HG02870 (cell line): ENCODE data around the gene PRR23E.

Experiments used
- ATAC-seq: cut with Tn5 transposase; IDR thresholded peaks from one replicate; pipeline ENCODE4 v1.9.1; 2021; ENCODE audit warnings: mild to moderate bottlenecking, moderate library complexity; ENCODE audit not compliant: unreplicated experiment

The PRR23E gene, protein sequence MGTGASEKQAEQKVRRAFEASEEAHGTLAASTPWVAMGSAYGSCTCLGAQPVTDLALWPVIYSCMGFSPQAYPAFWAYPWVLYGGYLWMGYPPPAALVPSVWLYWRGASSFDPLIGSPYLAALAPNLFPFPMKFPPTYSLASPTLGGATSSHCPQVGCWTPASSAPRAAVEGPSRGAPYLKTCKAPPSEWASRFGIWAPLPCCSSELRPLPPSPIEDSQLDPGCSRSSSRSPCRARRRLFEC

DNA sequence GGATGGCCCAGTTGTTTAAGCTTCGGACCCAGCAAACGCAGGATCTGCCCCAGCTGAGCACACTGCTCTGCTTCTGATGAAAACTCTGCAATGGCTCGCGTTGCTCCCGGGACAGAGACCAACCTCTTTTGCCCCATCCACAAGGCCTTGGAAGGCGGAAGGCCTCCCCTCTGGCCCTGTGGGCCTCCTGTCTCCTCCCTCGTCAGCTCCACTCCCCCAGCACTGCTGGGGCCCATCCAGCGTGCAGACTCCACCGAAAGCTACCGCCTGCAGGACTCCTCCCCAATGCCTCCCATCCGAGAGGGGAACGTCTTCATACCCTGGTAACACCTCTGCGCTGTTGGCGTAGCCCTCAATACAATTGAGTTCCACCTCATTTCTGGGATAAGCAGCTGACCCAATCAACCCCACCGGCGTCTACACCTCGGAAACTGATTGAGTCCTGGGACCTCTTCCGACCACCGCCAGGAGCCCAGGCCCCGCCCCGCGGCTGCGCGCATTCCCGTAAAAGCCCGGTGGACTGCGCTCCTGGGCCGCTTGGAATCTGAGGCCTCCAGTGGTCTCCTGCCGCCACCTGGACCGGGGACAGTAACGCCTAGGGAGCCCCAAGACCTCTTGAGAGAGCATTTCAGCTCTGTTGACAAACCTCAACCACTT lies at the start of gene PRR23E:
PRR23E (plus strand) TSS at position 556 of the 657 bp plus-strand sequence. CDS start 3,555 bp downstream, outside the sequence.
- no peak for ATAC-seq

DNA sequence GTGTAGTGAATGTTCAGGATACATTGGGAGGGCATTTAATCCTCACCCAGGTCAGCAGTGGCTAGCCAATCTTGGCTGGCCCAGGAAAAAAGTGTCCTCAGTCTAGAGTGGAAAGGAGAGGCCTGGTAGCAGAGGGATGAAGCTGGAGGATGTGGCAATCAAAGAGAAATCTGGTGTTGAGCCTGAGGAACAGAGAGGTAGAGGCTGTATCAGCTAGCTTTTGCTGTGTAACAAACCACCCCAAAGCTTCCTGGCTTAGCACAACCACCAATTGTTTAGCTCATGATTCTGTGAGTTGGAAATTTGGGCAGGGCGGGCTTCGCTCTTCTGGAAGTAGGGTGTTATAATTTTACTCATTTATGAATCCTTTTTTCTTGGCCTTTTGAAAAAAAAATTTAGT lies 49.8 kb upstream of the PRR23E start:
- no peak for ATAC-seq

DNA sequence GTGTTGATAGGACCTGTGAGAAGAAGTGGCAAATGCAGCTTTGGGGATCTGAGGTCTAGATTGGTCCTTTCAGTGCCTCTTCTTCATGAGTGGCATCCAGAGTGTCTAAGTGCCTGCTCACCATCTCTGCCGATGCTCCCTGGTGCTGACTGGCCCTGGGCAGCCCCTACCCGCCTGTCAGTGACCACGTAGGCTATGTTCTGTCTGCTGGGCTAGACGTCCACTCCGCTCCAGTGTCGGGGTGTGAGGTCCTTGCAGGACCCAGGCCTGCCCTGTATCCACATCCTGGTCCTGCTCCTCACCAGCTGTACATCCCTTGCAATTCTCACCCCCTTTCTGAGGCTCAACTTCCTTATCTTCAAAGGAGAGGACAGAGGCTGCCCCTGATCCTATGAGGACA lies 48.3 kb upstream of the PRR23E start:
- ATAC-seq = no peak

DNA sequence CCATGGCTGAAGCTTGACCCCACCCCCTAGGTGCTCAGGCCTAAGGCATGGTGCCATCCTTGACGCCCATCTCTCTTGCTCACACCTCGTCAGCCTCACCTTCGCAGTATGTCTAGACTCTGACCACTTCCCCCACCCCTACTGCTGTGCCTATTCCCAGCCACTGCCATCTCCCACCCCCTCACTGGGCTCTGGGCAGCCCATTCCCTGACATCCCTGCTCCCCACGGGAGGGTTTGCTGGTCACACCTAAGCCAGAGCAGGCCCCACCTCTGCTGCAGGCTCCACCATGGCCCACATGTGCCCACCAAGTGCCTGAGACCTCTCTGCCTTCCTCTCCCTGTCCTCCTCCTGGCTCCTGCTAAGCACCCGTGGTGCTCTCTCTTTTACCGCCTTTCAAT lies 47.7 kb upstream of the PRR23E start:
- ATAC-seq = no peak

DNA sequence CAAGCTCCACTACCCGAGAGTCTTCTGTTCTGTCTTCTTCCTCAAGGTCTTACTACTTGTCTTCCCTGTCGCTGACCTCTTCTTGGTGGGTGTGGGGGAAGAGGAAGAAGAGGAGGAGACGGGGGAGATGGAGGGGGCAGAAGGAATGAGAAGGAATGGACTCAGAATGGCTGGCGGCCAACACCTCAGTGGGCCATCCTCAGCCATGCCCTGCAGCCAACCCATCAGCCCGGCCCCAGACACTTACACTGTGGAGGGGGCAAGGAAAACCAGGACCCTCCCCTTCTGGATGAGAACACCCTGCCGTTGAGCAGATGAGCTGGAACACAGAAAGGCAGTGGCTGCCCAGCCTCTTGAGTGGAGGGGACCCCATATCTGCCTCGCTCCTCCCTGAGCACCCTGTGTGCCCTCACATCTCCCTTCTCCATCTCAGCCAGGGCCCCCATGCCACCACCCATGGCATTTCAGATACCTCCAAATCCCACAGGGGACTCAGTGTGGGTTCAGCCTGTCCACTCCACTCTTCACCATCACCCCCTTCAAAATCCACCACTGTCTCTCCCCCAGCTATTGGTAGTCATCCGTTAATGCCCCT lies 45.5 kb upstream of the PRR23E start:
- ATAC-seq = no peak

DNA sequence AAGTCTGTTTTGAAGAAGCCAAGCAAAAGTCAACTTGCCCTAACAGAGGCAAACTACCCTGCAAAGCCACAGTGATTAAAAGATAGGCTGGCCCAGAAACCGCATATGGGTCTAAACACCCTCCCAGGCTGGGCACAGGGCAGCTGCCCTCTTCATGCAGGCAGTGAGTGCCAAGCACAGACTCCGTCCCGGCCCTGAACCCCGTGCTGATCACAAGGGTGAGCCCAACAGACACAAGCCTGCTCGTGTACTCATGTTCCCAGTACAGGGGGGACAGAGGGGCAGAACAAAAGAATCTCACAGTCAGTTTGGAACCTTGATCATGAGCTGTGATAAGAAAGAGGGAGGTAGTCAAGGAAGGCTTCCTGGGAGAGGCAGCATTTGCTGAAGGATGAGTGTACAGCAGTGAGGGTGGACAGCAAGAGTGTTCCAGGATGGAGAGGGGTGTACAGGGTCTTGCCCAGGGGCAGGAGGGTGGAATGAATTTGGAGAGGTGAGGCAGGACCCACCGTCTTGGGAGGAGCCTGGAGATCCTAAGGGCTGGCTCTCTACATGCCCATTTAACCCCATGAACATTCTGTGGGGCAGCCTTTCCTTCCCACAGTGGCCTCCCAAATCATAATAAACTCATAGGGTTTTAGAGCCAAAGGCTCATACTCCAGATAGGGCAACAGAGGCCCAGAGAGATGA lies 43.2 kb upstream of the PRR23E start:
- ATAC-seq = no peak

DNA sequence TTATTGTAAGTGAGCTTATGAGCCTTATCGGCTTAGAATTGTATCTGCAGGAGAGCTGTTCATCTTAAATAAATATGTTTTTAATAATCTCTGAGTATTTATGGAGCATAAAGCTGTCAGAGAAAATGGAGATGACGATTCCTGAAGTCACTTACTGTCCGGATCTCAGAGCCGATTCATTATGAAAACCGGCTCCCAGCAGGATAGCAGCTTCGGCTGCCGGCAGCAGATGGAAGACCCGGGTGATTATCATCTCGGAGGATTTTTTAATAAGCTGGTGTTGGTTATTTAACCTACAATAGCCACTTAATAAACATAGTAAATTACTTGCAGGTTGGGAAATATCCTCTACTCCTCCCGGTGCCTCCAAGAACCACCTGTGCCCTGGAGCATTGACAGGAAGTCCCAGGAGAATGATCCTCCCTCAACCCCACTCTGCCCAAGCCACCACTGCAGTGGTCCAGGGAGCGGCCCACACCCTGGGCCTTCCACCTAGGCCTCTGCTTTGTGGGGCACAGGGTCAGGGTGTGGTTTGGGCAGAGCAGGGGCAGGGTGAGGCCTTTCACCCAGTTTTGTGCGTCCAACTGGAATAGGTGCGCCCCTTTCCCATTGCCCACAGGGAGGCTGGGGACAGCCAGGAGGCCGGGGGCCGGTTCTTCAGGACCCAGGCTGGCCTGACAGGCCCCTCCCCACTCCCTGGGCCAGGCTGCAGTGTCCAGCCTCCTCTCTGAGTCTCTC lies 42.2 kb upstream of the PRR23E start:
- ATAC-seq = no peak

DNA sequence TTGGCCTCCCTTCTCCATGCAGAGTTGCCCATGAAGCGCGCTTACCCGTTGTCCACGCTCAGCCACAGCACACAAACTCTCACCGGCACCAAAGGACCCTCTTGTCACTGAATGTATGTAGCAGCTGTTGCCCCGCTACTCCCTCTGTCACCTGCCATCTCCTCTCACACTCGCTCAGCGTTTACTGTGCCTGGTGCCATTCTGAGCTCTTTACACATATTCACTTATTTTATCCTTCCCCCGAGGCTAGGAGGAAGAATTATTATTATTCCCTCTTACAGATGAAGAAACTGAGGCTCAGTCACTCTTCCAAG lies 41.7 kb upstream of the PRR23E start:
- ATAC-seq = no peak

DNA sequence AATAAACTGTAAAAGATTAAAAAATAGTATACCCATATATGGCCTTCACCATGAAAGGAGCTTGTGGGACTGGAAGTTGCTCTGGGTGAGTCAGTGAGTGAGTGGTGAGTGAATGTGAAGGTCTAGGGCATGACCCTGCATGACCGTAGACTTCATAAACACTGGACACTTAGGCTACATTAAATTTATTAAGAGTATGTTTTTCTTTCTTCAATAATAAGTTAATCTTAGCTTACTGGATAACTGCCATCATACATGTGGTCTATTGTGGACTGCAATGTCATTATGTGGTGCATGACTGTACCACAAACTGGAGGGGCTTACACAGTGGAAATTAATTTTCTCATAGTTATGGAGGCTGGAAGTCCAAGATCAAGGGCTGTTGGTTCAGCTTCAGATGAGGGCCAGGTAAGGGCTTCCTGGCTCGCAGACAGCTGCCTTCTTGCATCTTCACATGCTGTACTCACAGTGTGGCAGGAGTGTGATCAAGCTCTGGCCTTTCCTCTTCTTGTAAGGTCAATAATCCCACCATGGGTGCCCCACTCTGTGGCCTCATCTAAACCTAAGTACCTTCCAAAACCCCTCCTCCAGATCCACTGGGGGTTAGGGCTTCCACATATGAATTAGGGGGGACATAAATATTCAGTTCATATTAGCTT lies 40.8 kb upstream of the PRR23E start:
- no peak for ATAC-seq

DNA sequence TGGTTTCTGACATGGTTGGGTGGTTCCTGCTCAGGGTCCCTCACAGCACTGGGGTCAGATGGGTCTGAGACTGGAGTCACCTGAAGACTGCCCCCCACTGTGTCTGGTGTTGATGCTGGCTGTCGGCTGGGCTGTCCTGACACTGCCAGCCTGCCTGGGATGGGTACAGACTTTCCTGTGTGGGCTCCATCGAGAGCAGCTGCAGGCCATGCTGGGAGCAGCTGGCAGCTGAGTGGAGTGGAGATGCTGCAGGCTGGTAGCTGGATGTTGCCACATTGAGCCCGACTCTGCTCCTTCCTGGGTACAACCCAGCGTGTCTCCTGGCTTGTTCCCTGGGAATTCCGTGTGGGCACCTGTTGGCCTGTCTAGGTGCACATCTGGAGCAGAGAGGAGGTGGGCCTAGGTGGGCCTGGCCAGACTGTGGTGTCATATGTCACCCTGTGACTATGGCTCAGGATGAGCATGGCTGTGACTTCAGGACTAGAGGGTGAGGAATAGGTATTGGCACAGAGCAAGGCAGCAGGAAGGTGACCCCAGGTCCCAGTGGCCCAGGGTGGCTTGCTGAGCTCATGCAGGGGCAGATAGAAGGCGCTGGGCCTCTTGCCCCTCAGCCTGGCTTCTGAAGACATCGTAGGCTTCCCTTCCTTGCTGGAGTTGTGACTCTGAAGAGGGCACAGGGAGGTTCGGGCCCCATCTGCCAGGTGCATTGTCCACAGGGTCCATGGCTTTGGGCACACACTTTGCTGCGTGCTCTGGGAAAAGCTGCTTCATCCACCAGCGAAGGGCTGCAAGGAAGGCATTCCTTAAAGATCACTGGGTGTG lies 40.0 kb upstream of the PRR23E start:
- ATAC-seq = no peak

DNA sequence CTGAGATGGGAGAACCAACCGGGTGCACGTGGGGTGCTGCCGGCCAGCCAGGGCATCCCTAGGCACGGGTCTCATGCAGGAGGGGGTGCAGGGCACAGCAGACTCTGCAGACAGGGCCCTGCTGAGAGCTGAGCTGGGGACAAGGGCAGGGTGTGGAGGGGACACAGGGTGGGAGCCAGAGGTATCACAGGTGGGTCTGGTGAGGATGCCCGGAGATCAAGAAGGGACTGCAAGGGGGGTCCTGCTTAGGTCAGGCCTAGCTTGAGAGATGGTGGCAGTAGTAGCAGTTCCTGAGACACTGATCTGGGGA lies 39.5 kb upstream of the PRR23E start:
- no peak for ATAC-seq

DNA sequence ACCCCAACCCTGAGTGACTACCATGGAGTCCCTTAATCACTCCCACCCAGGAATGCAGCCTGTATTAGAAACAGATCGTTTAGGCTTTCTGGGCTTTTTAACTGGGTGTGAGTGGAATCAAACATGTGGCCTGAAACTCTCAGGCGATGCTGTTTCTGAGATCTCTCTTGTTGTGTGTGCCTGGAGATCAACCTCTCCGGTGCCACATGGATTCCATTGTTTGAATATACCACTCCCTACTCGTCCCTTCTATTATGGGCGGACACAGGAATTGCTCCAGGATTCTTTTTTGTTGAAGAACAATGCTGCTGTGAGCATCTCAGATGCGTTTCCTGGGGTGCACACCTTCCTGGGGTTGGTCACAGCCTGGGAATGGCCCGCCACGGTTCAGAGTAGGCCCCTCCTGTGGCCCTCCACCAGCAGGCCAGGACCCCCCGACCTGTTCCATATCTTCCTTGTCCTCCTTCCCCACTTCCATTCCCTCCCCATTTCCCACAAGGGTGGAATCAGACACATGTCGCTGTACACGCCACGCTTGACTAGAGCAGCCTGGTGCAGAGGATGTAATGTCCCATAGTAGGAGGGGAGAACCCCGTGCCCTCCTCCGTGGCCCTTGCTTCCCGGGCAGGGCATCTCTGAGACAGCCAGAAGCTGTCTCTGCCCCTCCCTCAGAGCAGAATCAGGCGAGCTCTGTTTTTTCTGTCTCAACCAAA lies 36.4 kb upstream of the PRR23E start:
- ATAC-seq = no peak

DNA sequence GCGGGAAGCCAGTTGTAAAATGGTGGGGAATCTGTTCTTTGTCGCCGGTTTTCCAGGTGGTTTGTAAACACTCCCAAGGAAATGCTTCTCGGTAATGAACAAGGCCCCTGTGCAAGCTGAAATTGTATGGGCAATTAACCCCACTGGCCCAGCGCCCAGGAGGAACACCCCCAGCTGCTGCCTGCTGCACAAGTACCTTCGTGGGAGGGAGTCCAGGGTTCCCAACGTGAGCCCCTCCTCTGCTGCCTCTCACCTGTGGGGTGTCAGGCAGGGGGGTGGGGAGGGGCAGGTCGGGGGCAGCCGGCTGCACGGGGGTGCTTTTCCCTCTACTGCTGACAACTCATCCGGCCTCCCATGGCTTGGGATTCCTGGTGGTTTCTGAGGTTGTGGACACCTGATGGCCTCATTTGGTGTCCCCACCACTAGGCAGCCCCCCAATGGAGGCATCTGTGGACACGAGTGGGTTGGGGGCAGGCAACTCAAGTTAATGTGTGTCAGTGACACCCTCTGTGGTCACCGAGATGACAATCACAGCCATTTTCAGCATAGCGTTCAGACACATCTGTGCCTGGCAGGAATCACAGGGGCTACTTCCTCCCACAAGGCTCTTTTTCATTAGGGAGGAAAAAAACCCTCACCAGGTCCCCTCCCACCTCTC lies 35.6 kb upstream of the PRR23E start:
- ATAC-seq = no peak

DNA sequence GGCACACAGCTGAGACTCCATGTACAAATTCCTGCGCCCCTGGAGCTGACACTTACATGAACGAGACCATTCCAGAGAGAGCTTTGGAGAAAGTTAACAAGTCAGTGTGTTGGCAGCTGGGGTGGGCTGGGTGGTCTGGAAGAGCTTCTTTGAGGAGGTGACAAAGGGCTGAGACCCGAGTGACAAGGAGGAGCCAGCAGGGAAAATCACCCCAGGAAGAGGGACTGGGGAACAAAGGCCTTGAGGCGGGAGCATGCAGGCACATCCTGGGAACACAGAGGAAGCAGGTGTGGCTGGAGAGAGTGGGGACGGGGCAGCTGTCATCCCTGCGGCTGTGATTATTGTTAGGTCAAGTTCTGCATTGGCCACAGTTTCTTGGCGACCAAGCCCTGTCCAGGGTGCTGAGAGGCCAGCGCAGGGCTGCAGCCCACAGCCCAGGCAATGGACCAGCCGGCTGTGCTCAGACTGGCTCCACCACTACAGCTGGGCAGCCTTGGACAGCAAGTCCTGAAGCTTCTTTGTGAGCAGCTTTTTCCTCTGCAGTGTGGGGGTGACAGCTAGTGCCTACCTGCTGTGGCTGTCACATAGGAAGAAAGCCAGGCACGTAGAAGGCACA lies 34.2 kb upstream of the PRR23E start:
- ATAC-seq = no peak

DNA sequence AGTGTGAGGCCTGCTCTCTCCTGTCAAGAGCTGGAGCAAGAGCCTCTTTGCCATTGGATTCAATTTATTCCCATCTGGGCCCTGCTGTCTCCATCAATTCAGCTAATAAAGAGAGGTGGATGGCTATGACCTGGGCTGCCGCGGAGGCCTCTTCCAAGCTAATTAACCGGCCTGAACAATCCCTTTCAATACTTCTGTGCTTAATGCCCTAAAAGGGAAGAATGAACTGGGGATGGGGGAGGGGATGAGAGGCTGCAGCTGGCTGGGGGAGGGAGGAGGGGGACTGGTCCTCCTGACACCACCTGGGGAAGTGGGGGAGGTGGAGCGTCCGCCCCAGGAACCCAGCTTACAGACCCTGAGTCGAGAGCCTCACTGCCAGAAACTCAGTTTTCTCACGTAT lies 33.4 kb upstream of the PRR23E start:
- no peak for ATAC-seq

DNA sequence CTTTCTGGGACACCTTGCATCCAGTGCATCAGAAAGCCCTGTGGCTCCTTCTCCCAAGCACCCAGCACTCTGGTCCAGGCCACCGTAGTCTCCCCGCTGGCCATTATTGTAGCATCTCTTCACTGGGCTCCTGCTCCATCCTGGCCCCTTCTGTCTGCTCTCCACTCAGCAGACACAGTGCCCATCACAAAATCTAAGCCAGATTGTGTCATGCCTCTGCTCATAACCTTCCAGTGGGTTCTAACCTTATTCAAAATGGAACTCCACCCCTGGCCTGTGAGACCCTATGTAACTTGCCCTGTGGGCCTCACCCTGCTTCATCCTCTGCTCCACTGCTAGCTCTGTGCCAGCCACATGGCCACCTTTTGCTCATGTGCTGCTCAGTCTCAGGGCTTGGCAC lies 31.7 kb upstream of the PRR23E start:
- no peak for ATAC-seq

DNA sequence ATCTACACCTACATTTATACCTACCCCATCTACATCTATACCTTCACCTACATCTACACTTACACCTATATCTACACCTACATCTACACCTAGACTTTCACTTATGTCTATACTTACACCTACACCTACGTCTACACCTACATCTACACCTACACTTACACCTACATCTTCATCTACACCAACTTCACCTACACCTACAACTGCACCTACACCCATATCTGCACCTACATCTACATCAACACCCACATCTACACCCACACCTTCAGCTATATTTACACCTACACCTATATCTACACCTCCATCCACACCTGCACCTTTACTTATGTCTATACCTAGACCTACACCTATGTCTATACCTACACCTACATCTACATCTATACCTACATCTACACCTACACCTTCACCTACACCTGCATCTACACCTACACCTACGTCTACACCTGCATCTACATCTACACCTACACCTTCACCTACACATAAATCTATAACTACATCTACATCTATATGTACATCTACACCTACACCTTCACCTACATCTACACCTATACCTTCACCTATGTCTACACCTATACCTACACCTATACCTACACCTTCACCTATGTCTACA lies 30.9 kb upstream of the PRR23E start:
- ATAC-seq = no peak

DNA sequence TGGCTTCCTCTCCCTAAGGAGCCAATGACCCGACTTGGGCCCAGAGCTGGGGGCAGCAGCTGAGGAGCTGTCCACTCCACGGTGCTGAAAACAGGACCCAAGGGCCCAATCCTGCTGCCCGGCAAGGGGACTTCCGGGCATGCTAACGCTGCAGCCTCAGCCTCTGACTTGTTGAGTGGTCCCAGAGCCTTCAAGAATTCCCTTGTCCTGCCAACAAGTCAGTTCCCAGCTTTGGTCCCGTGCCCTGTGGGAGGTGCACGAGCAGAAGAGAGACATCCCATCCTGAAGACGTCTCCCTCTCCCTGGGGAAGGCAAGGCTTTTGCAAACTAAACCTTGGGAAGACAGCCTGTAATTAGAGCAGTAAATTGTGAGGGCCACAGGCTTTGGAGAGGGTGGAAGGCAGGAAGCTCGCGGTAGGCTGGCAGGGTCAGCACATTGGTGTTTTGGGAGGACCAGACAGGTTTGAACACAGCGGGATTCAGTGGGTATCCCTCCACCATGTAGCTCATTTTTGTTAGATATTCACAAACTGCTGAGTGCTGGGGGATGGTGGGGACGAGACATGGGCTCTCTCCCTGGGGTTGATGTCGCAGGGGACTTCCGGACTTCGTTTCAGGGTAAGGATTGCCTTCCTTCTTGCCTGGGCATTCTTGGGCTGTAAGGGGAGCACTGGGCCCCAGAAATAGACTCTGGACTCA lies 29.8 kb upstream of the PRR23E start:
- no peak for ATAC-seq
